ENCODE measurements around the gene CEP170. TPM values are rescaled to one million over a fixed set of nuclear protein-coding genes. Genes with fewer than 3 reads are reported as not detected.
A peak's percentile ranks its signal among the peaks of the same experiment; 100 is the strongest.

Gene CEP170
- total RNA-seq, 4 donors from 2014 or later, result 41.6 to 81.5 (median 56.1) TPM

DNA sequence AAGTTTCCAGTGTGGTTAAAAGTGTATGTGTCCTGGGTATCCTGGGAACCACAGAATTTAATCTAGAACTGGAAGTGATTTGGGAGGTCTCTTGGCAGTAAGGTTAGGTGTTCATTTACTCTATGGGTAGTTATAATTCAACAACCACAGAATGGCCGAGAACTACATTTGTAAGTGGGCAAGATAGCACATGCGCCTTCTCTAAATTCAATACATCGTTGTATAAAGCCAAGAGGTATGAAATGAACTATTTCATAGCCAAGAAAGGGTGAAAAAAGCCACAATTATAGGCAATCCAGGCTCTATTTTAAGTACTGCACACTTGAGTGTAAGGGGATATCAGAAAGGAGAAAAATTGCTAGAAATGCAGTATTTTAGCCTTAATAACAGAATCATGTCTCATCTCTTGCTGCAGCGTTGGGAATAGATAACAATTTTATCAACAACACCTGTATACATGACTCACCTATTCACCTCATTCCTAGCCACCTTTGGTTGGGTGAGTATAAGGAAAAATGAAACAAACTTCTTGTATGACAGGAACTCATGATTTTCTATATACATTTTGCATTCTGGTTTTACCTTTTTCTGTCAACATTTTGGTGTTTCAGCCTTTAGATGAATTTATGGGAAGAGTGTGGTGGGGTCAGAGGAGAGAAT is 5.3 kb upstream of the CEP170 start:
- TF ChIP-seq CTCF (IDR thresholded peaks at IDR 0.05), result no peak
- DNase-seq (ENCODE audit: low spot score) (no peak), ATAC-seq (ENCODE audit: low FRiP score) (no peak)

DNA sequence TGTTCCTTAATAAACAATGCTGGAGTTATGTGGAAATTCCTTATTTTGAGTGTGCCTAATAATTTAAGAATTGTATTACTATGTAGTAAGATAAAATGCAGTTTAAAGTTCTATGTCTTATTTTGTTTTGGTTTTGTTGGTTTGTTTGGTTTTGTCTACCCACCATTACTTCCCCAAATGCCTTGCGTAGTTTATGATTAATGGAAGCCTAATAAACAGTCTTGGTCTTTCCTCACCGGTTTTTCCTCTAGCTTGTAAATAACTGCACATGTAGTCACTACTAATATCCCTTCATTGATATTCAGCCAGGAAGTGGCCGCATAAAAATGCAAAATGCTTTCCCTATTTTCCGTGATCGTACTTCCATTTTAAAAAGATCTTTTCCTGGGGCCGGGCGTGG is 3.6 kb upstream of the CEP170 start:
- TF ChIP-seq CTCF (IDR thresholded peaks at IDR 0.05), result no peak
- DNase-seq (ENCODE audit: low spot score) (no peak), ATAC-seq (ENCODE audit: low FRiP score) (no peak)

- ATAC-seq (ENCODE audit: low FRiP score), result no peak
- TF ChIP-seq CTCF (IDR thresholded peaks at IDR 0.05), result no peak
- DNase-seq (ENCODE audit: low spot score), result no peak
These were observed 2.1 kb upstream of the CEP170 start for GRCh38 chr1:243257189-243257588.

DNA sequence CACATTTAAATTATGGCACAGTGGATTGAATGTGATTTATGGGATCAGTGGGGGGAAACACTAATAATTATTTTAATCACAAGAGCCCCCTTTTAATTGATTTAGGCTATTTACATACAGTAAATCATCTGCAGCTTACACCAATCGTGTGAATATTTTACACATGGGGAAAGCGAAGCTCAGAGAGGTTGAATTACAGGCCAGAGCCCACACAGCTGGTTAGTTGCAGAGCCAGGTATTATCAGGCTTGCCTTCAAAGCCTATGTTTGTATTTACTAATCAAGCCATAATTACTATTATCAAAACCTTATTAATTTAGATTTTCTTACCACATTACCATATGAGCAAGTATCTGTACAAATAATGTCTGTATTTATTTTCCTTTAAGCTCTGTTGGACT is 1.5 kb upstream of the CEP170 start:
- TF ChIP-seq CTCF (IDR thresholded peaks at IDR 0.05), result no peak
- DNase-seq (ENCODE audit: low spot score) (no peak), ATAC-seq (ENCODE audit: low FRiP score) (no peak)

- no peak for TF ChIP-seq CTCF (IDR thresholded peaks at IDR 0.05)
- DNase-seq (ENCODE audit: low spot score) (peak; percentile 96), ATAC-seq (ENCODE audit: low FRiP score) (peak; percentile 95)
These were observed 871 bp upstream of the CEP170 start, which contains the start of gene SDCCAG8 for GRCh38 chr1:243255791-243256512. SDCCAG8 (plus strand) TSS chr1:243256041; CDS start chr1:243256174, 133 bp downstream.

DNA sequence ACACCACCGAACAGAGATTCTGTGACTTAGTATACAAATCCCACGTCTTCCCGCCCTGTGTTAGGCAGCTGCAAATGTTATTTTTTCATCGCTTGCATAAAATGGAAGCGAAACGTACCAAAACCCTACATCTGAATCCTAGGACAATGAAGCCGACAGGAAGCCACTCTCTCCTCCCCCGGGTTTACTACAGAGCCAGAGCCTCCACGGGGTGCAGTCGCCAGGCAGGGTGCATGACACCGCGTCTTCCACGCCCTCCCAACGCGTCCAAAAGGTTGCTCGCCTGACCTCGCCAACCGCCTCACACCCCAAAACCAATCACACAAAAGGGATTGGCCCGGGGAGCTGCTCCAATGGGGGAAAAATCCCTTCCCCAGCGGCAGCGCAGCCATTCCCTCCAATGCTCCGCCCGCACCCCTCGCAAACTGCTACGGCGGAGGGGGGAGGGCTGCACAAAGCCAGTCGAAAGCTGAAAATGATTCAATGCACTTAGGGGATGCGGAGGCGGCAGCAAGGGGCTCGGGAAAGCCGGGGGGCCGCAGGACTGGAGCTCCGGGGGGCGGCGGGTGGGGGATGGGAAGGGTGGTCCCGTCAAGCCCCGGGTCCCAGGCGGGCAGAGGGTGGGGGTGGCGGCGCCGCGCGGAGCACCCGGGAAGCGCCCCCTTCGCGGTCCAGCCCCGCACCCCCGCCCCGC is 701 bp downstream of the CEP170 start:
- ATAC-seq (ENCODE audit: low FRiP score) (peak; percentile 25), DNase-seq (ENCODE audit: low spot score) (no peak)
- TF ChIP-seq CTCF (IDR thresholded peaks at IDR 0.05), result no peak
